HG02642 (cell line): Measurements from ENCODE around the gene TCHH.
"Not testable (repeated sequence)": the region's sequence is repeated elsewhere in the genome, so short reads cannot be mapped to it uniquely, and the experiment has no call there.

Experiments used
- ATAC-seq: cut with Tn5 transposase; IDR thresholded peaks from one replicate; pipeline ENCODE4 v1.9.1; 2021; ENCODE audit warnings: mild to moderate bottlenecking; ENCODE audit not compliant: unreplicated experiment, poor library complexity

TCHH gene

DNA sequence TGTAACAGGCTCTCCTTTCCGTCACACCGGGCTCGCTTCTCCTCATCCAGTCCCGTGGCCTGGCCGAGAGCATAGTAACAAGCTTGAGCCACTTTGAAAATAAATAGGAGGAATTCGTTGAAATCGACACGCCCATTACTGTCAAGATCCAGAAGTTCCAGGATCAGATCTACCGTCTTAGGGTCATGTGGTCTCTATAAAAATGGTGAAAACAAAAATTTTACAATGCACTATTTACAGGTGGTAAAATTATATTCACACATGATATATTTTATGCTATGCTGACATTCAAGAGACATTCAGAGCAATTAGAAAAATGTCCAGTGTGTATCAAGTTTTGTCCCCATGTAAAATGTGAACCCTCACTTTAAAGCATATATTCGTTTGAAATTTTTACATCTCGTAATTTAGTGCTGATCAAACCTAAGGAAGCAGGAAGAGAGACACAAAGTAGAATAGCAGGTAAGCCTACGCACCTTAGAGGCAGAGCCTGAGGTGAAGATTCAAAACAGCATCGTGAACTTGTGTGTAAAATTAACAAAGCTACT lies 2.3 kb downstream of the TCHH start:
- no peak for ATAC-seq

DNA sequence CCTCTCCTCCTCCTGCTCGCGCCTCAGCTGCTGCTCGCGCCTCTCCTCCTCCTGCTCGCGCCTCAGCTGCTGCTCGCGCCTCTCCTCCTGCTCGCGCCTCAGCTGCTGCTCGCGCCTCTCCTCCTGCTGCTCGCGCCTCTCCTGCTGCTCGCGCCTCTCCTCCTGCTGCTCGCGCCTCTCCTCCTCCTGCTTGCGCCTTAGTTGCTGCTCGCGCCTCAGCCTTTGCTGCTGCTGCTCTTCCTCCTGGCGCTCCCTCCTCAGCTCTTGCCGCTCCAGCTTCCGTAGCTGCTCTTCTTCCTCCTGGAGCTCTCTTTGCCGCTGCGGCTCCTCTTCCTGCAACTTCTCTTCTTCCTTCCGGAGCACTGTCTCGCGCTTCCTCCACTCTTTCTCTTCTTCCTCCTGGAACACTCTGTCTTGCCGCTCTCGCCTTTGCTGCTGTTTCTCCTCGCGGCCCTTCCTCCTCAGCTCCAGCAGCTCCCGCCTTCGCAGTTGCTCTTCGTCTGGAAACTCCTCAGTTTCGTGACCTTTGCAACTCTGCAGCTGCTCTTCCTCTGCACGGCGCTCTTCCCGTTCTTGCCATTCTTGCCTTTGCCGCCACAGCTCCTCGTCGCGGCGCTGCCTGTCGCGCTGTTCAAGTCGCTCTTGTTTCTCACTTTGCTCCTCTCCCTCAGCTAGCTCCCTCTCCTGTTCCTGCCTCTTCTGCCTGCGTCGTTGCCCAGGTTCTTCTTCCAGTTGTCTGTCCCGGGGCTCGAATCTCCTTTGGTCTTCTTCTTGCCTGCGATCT lies 3.0 kb downstream of the TCHH start:
- ATAC-seq: no peak

DNA sequence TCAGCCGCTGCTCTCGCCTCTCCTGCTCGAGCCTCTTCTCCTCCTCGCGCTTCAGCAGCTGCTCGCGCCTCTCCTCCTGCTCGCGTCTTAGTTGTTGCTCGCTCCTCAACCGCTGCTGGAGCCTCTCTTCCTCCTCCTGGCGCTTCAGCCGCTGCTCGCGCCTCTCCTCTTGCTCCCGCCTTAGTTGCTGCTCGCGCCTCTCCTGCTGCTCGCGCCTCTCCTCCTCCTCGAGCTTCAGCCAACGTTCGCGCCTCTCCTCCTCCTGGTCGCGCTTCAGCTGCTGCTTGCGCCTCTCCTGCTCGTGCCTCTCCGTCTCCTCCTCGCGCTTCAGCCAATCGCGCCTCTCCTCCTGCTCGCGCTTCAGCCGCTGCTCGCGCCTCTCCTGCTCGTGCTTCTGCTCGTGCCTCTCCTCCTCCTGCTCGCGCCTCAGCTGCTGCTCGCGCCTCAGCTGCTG lies 3.7 kb downstream of the TCHH start:
- no peak for ATAC-seq

DNA sequence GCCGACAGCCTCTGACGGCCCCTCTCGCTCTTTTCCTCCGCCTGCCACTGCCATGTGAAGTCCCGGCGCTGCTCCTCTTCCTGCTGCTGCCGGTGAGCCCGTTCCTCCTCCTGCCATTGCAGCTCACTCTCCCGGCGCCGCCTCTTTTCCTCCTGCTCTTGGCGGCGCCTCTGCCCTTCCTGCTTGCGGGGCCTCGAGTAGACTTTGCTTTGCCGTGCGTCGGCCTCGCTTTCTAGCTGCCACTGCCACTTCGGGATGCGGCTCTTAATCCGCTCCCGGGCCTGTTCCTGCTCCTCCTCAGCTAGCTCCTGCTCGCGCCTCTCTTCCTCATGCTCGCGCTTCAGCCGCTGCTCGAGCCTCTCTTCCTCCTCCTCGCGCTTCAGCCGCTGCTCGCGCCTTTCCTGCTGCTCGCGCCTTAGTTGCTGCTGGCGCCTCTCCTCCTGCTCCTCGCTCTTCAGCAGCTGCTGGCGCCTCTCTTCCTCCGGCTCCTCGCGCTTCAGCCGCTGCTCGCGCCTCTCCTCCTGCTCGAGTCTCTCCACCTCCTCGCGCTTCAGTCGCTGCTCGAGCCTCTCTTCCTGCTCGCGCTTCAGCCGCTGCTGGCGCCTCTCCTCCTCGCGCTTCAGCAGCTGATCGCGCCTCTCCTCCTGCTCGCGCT lies 4.3 kb downstream of the TCHH start:
- ATAC-seq: no peak

DNA sequence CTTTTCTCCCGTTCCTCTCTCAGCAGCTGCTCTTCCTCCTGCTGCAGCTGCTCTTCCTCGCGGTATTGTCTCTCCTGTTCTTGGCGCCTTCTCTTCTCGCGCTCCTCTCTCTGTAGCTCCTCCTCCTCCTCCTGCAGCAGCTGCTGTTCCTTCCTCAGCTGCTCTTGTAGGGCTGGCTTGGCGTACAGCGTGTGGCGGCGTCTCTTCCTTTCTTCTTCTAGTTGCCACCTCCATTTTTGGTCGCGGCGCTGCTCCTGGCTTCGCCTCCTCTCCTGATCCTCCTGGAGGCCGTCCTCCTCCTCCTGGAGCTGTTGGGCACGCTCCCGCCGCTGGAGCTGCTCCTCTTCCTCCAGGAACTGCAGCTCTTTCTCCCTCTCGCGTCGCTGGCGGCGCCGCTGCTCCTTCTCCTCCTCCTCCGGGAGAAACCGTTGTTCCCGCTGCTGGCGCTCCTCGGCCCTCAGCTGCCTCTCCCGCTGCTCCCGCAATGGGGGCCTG lies 4.8 kb downstream of the TCHH start:
- no peak for ATAC-seq

DNA sequence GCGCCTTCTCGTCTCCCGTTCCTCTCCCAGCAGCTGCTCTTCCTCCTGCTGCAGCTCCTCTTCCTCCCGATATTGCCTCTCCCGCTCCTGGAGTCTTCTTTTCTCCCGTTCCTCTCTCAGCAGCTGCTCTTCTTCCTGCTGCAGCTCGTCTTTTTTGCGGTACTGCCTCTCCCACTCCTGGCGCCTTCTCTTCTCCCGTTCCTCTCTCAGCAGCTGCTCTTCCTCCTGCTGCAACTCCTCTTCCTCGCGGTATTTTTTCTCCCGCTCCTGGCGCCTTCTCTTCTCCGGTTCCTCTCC lies 5.3 kb downstream of the TCHH start:
- no peak for ATAC-seq

DNA sequence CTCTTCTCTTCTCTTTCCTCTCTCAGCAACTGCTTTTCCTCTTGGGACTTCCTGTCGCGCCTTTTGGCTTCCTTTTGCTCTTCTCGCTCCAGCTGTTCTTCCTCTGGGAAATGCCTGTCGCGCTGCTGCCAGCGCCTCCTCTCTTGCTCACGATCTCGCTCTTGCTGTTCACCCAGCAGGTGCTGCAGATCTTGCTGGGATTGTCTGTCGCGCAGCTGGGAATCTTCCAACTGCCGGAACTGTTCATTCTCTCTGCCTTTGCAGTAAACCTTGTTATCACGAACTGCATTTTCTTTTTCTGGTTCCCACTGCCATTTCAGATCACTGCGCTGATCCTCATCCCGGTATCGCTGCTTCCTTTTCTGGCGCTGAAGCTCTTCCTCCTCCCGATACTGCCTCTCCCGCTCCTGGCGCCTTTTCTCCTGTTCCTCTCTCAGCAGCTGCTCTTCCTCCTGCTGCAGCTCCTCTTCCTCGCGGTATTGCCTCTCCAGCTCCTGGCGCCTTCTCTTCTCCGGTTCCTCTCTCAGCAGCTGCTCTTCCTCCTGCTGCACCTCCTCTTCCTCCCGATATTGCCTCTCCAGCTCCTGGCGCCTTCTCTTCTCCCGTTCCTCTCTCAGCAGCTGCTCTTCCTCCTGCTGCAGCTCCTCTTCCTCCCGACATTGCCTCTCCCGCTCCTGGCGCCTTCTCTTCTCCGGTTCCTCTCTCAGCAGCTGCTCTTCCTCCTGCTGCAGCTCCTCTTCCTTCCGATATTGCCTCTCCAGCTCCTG lies 5.8 kb downstream of the TCHH start:
- ATAC-seq: no peak

DNA sequence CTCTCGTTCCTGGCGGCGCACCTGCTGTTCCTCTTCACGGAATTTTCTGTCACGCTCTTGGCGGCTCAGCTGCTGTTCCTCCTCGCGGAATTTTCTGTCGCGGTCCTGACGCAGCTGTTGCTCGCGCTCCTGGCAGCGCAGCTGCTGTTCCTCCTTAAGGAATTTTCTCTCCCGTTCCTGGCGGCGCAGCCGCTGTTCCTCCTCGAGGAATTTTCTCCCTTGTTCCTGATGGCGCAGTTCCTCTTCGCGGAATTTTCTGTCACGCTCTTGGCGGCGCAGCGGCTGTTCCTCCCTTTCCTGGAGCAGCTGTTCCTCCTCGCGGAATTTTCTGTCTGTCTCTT lies 6.4 kb downstream of the TCHH start:
- no peak for ATAC-seq

DNA sequence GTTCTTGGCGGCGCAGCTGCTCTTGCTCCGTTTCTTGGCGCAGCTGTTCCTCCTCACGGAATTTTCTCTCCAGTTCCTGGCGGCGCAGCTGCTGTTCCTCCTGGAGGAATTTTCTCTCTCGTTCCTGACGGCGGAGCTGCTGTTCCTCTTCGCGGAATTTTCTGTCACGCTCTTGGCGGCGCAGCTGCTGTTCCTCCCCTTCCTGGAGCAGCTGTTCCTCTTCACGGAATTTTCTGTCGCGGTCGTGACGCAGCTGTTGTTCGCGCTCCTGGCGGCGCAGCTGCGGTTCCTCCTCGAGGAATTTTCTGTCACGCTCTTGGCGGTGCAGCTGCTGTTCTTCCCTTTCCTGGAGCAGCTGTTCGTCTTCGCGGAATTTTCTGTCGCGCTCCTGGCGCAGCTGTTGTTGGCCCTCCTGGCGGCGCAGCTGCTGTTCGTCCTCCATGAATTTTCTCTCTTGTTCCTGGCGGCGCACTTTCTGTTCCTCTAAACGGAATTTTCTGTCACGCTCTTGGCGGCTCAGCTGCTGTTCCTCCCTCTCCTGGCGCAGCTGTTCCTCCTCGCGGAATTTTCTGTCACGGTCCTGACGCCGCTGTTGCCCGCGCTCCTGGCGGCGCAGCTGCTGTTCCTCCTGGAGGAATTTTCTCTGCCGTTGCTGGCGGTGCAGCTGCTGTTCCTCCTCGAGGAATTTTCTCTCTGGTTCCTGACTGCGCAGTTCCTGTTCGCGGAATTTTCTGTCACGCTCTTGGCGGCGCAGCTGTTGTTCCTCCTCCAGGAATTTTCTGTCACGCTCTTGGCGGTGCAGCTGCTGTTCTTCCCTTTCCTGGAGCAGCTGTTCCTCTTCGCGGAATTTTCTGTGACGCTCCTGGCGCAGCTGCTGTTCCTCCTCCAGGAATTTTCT lies 7.0 kb downstream of the TCHH start:
- ATAC-seq: no peak

DNA sequence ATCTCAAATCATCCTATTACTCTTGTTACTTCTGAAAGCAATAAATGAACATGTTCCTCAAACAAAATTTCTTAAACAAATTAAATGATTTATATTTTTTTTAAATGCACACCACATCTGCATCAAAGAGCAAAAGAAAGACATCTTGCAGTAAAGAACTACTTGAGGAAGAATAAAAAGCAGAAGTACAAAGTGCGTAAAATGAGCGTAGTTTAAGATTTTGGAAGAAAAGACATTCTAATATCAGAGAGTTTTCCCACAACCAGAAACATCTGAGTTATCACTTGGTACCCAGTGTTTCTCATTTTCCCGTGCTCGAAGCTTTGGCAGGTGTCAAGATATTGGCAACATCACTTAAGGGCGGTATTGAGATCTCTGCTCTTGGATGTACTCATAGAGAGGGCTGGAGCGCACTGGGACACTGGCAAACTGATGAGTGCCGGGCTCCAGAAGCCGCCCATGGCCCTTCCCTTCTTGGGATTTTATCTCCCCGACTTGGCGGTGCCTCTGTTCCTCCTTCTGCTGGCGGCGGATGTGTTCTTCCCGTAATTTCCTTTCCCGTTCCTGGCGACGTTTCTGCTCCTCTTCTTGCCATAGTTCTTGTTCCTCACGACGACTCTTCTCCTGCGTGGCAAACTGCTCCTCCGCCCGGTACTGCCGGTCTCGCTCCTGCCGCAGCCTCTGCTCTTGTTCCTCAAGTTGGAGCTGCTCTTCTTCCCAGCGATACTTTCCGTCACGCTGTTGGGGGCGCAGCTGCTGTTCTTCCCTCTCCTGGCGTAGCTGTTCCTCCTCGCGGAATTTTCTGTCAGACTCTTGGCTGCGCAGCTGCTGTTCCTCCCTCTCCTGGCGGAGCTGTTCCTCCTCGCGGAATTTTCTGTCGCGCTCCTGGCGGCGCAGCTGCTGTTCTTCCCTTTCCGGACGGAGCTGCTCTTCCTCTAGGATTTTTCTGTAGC lies 7.9 kb downstream of the TCHH start:
- ATAC-seq: no peak

DNA sequence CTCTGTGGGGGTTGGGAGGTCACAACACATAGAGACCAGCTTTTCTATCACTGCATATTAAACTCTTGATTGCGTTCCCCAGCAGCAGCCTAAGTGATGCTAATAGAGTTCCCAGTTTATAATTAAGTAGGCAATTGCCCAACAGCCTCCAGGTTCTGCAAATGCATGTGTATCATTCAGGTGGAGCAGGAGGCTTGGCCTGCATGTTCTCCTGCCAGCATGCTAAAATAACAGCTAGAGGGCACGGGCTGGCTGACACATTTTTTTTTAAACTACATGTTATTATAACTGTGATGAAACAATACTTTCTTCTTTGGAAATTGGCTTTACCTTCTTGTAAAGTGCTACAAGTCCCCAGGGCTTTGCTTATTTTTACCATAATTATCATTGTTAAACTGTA lies 10.4 kb downstream of the TCHH start:
- ATAC-seq: no peak

DNA sequence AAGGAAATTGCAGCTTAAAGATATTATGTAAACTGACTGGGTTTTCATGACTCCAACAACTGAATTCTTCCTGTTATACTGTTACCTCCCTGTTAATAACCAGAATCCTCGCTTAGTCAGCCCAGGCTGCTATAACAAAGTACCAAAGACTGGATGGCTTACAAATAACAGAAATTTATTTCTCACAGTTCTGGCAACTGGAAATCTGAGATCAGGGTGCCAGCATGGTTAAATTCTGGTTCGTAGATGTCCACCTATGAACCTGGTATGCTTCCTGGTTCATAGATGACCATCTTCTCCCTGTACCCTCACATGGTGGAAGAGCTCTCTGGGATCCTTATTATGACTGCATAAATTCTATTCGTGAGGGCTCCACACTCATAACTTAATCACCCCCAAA lies 18.3 kb downstream of the TCHH start:
- no peak for ATAC-seq

DNA sequence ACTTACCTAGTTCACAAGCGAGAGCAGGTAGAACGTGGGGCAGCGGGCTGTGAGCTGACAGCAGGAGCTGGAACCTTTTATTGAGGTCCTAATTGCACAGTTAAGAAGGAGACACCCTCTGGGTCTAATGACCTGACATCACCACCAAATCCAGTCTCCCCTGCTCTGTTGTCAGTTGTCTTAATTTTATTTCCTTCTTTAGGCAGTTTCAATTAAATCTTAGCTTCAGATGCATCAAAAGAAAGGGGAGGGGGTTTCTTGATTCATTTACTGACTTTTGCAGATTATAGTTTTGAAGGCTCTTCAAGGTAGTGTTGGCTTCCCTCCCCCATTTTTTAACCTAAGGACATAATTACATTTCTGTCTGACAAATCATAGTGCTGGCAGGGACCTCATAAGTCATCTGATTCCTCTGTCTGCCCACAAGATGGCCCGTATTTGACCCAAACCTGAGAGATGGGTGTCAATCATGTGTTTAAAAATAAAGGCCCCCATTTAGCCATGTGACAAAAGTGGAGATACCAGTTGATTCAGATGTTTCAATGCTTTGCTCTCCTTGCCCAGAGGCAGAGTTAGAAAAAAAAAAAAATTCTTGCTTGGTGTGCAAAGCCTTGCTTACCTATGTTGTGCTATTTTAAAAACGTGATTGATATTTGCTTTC lies 26.1 kb downstream of the TCHH start, which contains the start of gene TCHHL1:
Gene TCHHL1, minus strand, starts transcription at position 51 of the 661 bp plus-strand sequence. CDS start 921 bp downstream, outside the sequence.
- ATAC-seq: no peak

DNA sequence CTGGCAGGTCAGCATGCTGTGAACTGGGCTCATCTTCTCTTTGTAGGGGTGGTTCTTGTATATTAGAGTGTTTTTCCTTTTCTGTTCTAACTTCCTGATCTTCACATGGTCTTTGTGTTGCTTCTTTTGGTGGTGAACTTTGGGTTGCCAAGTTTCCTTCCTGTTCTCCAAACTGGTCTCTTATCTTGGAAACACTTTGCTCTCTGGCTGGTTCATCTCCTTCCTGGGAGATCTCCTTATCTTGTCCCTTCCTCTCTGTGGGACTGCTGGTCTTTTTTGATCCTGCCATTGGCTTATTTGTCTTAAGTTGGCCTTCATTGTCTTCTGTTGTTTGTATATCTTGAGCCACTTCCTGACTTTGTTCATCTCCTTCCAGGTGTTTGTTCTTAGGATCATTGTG lies 28.5 kb downstream of the TCHH start:
- ATAC-seq: no peak

DNA sequence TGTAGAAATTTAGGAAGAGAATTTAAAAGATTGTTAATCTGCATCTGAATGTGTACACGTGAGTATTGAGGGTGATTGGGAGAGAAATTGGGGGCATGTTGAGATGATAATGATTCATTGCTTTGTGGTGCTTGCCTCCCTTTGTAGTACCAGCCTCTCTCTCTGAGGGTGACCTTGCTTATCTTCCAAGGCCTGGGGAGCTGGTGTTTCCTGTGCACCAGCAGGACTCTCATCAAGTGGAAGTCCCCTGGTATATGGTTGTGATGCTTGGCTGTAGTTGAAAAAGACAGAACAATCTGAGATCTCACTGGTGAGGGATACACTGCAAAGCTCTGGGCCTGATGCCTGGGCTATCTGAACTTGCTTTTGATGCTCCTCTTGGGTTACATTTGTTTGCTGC lies 30.4 kb downstream of the TCHH start:
- ATAC-seq: no peak

DNA sequence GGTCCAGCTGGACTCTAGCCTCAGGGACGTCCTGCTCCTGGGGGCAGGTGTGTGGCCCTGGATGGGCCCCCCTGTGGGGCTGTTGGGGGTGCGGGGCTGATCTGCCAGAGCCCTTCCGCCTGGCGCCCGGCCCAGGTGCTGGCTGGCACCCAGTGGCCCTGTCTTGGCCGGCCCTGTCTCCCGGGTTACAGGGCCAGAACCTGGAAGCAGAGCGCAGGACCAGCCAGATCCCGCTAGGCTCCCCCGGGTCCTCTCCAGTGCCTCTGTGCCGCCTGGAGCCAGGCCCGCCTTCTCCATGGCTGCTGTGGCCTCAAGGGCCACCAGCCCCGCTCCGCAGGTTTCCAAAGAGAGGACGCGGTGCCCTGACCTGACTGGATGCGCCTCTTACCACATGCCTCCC lies 34.2 kb downstream of the TCHH start:
- ATAC-seq: not testable (repeated sequence)

DNA sequence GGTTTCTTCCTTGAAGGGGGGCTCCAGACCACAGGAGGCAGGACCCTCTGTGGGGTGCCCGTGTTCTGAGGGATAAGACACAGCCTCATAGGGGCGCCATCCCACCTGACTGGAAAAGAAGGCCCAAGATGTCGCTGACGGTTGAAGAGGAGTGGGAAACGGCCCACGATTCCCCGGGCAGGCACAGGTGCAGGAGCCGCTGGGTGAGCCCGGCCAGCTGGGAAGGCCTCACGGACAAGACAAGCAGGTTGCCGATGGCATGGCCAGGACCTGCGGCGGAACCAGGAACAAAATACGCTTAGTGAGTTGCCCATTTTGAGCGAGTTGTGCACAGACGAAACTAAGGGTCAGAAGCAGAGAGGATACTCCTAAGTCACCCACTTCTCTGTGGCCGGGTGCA lies 34.8 kb downstream of the TCHH start:
- not testable (repeated sequence) for ATAC-seq

DNA sequence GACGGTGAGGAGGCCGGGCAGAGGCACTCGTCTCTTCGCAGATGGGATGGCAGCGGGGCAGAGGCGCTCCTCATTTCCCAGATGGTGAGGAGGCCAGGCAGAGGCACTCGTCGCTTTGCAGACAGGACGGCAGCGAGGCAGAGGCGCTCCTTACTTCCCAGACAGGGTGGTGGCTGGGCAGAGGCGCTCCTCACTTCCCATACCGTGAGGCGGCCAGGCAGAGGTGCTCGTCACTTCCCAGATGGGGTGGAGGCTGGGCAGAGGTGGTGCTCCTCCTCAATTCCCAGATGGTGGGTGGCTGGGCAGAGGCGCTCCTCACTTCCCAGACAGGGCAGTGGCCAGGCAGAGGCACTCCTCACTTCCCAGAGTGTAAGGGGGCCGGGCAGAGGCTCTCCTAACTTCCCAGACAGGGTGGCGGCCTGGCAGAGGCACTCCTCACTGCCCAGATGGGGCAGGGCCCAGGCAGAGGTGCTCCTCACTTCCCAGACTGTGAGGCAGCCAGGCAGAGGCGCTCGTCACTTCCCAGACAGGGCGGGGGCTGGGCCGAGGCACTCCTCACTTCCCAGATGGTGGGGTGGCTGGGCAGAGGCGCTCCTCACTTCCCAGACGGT lies 36.3 kb downstream of the TCHH start:
- ATAC-seq: no peak
